Measurements from ENCODE around the gene NPIPA5.
A peak's percentile ranks its signal among the peaks of the same experiment; 100 is the strongest.
"Not testable (repeated sequence)": the region's sequence is repeated elsewhere in the genome, so short reads cannot be mapped to it uniquely, and the experiment has no call there.

The NPIPA5 gene

GRCh38 chr16:15378194-15378593 is at the start of gene NPIPA5:
NPIPA5 (minus strand) TSS chr16:15378294; CDS start chr16:15378294, 0 bp downstream.
- DNase-seq = not testable (repeated sequence)

DNA sequence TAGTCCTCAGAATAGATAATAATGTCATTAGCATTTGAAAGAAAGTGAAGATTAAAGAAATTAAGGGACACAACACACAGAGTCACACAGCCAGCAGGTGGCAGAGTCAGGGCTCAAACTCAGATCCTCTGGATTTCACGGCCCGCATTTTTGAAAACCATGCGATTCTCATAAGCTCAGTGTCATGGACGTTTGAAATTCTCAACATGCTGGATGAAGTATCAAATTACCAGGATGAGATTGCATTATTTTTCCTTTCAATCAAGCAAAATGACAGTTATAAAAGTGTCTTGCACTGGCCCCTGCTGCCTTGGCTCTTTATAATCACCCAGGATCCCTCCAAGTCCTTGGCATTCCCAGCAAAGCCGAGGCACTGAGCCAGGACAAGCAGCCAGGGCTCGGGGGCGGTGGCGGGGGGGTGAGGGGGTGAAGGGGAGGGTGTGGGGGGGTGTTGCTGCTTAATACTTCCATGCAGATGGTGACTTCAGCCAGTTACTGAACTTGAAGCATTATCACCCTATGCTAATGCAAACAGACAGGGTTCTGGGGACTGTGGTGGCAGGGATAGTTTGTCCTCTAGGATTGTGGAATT is 49.6 kb upstream of the NPIPA5 start:
- DNase-seq = peak; percentile 30

DNA sequence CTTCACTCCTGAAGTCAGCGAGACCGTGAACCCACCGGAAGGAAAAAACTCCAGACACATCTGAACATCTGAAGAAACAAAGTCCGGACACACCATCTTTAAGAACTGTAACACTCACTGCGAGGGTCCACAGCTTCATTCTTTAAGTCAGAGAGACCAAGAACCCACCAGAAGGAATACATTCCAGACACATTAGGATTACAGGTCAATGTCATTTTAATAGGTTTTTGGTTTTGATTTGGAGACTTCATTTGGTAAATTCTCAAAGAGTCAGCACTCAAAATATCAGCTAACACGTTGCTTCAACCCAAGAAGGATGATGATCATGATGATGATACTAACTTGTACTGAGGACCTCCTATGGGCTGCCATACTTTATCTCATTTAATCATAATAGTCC is 48.7 kb upstream of the NPIPA5 start:
- DNase-seq = no peak

GRCh38 chr16:15425861-15426260 is 47.8 kb upstream of the NPIPA5 start:
- DNase-seq = no peak

GRCh38 chr16:15422222-15422621 is 44.1 kb upstream of the NPIPA5 start:
- no peak for DNase-seq

GRCh38 chr16:15421696-15422095 is 43.6 kb upstream of the NPIPA5 start:
- not testable (repeated sequence) for DNase-seq

DNA sequence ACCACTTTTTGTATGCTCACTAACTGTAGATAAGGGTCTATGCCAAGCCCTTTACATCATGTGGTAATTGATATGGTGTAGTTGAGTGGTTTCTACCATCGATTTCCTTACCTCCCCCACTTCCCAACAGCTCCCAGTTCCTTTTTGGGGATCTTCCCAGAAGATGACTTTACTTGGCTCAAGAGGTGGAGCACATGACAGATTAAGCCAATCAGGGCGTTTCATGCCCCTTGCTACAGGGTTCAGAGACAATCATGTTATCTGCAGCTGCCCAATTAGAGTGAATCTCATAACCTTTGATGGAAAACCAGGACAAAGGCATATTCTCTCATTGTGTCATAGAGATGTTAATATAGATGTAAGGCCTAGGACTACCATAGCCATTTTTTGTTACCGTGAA is 40.1 kb upstream of the NPIPA5 start:
- no peak for DNase-seq

DNA sequence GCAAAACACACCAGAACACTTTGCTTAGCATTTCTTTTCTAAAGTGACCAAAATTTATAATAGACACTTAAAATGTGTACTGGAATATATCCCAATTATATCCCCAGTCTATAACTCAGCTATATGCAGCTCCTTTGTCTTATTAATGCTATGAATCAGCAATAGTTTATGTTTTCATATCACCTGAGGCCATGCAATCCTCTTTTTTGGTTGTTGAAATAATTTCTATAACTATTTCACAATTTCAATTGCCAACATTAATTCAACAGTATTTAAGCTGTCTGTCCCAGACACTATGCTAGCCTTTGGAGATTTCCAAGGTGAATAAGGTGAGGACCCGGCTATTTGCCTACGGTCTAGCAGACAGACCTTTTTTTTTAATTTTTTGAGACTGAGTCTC is 39.1 kb upstream of the NPIPA5 start:
- no peak for DNase-seq

DNA sequence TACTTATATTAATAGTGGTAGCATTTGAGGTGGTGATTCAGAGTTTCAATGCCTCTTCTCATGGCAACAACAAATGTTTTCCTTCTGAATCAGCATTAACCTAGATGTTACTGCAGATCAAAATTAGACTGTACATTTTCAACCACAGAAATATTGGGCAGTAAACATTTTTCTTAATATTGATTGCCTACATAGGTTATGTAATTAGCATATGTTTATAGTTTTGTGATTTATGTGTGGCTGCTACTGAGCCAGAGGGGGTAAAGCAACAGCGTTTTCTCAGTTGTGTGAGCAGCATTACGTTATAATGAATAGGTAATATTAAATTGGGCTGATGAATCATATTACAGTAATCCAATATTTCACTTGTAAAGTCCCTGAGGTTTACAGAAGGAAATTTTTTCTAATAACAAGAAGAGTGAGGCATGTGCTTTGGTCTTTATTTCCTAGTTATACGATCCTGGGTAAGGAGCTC is 37.5 kb upstream of the NPIPA5 start:
- no peak for DNase-seq

GRCh38 chr16:15409476-15409875 is 31.4 kb upstream of the NPIPA5 start:
- DNase-seq = not testable (repeated sequence)

GRCh38 chr16:15407756-15408155 is 29.7 kb upstream of the NPIPA5 start:
- not testable (repeated sequence) for DNase-seq

DNA sequence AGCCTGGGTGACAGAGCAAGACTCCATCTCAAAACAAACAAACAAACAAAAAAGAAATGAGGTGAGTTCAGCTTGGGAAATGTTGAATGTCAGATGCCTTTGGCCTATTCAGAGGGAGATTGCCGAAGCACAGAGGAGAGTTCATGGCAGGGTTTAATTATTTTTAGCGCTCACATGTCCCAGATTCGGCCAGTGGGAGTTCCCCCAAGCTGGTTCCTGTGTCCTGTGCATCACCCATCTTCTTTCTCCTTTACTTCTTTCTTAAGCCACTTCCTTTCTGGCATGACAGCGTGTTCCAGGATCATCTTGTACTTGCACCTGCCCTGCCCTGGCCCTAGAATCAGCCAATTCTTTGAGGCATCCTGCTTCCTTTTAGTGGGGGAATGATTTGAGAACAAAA is 26.7 kb upstream of the NPIPA5 start:
- DNase-seq = no peak

- DNase-seq = not testable (repeated sequence)
These were observed 26.0 kb upstream of the NPIPA5 start for GRCh38 chr16:15404091-15404490.

DNA sequence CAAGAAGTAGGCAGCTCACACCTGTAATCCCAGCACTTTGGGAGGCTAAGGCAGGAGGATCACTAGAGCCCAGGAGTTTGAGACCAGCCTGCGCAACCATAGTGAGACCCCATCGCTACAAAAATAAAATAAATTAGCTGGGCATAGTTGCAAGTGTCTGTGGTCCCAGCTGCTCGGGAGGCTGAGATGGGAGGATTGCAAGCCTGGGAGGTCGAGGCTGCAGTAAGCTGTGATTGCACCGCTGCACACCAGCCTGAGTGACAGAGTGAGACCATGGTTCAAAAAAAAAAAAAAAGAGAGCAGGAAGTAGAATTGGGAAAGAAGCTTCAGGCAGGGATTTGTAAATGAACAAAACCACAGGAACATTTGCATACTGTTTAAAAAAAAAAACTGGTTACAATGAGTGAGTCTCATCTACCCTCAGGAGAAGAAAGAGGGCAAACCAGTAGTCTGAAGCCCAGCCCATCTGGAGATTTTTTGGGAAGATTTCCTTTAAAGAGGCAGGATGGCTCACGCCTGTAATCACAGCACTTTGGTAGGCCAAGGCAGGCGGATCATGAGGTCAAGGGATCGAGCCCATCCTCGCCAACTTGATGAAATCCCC is 25.4 kb upstream of the NPIPA5 start:
- DNase-seq = no peak

GRCh38 chr16:15401972-15402371 is 23.9 kb upstream of the NPIPA5 start:
- DNase-seq = no peak

DNA sequence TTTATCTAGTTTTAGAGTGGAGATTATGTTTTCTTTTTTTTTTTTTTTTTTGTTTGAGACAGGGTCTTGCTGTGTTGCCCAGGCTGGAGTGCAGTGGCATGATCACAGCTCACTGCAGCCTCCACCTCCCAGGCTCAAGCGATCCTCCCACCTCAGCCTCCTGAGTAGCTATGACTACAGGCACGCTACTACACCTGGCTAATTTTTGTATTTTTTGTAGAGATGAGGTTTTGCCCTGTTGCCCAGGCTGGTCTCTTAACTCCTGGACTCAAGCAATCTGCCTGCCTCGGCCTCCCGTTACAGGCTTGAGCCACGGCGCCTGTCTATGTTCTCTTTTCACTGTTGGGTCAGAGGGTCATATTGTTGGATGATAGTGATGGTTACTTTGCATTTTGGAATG is 22.2 kb upstream of the NPIPA5 start:
- not testable (repeated sequence) for DNase-seq

DNA sequence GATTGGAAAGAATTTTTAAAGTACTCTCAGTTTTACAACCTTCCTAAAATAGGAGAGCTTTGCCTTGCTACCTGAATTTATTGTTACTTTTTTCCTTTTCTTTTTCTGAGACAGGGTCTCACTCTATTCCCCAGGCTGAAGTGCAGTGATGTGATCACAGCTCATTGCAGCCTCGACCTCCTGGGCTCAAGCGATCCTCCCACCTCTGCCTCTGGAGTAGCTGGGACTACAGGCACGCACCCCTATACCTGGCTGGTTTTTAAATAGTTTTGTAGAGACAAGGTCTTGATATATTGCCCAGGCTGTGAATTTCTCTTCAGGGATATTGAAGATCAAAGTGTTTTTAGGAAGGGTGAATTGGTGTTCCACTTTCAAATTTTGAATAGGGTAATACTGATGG is 21.2 kb upstream of the NPIPA5 start:
- no peak for DNase-seq

GRCh38 chr16:15398618-15399316 is 20.7 kb upstream of the NPIPA5 start:
- DNase-seq = no peak

GRCh38 chr16:15396948-15397594 is 19.0 kb upstream of the NPIPA5 start:
- no peak for DNase-seq

- not testable (repeated sequence) for DNase-seq
These were observed 18.4 kb upstream of the NPIPA5 start for GRCh38 chr16:15396509-15396829.

DNA sequence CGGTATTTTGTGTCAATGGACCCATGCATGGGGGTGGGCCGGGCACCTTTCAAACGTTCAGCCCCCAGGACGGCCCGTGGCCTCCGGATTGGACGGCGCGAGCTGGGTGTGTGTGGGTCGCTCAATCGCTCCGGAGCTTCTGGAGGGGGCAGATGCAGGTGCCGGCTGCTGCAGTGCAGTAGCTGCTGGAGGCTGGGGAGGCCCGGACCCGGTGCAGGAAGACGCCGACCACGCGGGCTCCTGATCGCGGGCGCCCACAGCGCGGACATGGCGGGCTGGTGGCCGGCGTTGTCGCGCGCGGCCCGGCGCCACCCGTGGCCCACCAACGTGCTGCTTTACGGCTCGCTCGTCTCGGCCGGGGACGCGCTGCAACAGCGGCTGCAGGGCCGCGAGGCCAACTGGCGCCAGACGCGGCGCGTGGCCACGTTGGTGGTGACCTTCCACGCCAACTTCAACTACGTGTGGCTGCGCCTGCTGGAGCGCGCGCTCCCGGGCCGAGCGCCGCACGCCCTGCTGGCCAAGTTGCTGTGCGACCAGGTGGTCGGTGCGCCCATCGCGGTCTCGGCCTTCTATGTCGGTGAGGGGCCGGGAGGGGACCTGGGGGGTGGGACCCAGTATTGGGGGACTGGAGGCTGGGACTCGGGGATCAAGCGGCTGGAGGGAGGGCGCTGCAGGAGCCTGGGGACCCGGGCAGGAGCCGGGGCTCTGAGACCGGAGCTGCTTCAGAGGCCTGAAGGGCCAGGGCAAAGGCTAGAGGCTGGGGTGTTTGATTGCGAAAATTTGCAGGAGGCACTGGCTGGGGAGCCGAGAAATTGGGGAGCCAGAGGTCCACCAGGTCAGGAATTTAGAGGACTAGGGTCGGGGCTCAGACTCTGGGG is 17.8 kb upstream of the NPIPA5 start, which contains the start of gene MPV17L:
MPV17L (plus strand) TSS at position 124 of the 878 bp plus-strand sequence; CDS start at position 268, 144 bp downstream.
- DNase-seq = peak; percentile 34

DNA sequence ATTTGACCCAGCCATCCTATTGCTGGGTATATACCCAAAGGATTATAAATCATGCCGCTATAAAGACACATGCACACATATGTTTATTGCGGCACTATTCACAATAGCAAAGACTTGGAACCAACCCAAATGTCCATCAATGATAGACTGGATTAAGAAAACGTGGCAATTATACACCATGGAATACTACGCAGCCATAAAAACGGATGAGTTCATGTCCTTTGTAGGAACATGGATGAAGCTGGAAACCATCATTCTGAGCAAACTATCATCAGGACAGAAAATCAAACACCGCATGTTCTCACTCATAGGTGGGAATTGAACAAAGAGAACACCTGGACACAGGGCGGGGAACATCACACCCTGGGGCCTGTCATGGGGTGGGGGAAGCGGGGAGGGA is 14.9 kb upstream of the NPIPA5 start:
- DNase-seq = not testable (repeated sequence)

DNA sequence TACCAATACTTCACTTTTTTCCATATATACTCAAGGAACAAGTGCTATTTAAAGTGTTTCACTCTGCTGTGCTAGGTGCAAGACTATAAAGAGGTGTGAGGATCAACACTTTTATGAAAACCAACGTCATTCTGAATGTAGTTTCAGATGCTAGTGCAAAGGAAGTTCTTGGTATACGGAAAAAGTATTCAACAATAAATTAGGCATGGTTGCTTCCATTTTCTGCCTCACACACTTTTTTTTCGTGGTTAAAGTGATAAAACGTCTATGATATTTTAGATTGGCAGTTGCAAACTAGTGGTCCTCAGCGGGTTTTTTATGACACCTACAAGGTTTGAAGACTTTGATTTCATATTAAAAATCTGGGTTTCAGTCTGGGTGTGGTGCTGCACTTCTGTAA is 11.8 kb upstream of the NPIPA5 start:
- DNase-seq = not testable (repeated sequence)

All from NCI-H1092 (cell line).